Right ventricle myocardium inferior (tissue), 1 donor: ENCODE results near the gene GCK. TPM values are rescaled to one million over a fixed set of nuclear protein-coding genes. Genes with fewer than 3 reads are reported as not detected.
A peak's percentile ranks its signal among the peaks of the same experiment; 100 is the strongest.

Experiments
- ATAC-seq: fragments of 200-7000 bp; cut with Tn5 transposase; one replicate; pipeline ENCODE4 v1.9.1; 2020; ENCODE audit warnings: mild to moderate bottlenecking, moderate library complexity
- DNase-seq: peaks from one replicate; pipeline ENCODE4 v3.0.0; 2021; ENCODE audit errors: missing footprints
- intact Hi-C: fragments of 100-400 bp; cut with DNase I; formaldehyde crosslinking; loops from one replicate; pipeline ENCODE4 v1.11.0; 2022
- total RNA-seq: library from RNA; stranded (reverse); fragmentation: NEBNext Ultra II Directional; extraction: Animal tissue kit (Norgen Biotek cat#: 25700); gene quantifications from one replicate; pipeline ENCODE4 v1.2.1, GENCODE V29; 2021
- donor health status: DM: no; HTN: yes; CAD: no; lungs with severe emphysema.

The GCK gene
- total RNA-seq, 1 donor from 2014 or later: 1.8 TPM

DNA sequence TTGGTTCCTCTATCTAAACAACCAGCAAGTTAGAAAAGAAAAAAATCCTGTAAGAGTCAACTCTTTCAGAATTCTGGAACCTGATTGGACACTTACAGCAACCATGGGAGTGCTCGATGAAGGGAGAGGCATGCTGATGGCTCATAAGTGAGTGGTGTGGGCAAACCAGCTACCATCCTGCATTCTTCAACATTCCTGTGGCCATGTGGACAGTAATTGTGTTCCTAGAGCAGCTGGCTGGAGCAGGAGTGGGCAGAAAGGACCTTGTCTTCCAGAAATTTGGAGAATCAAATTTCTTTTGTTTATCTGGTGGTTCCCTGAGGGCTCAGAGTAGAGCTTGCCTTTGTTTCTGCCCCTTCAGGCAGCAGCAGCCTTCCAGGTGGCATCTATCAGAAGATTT is 25.6 kb downstream of the GCK start:
- intact Hi-C loops: no loop called here
- ATAC-seq: no peak
- no peak for DNase-seq

DNA sequence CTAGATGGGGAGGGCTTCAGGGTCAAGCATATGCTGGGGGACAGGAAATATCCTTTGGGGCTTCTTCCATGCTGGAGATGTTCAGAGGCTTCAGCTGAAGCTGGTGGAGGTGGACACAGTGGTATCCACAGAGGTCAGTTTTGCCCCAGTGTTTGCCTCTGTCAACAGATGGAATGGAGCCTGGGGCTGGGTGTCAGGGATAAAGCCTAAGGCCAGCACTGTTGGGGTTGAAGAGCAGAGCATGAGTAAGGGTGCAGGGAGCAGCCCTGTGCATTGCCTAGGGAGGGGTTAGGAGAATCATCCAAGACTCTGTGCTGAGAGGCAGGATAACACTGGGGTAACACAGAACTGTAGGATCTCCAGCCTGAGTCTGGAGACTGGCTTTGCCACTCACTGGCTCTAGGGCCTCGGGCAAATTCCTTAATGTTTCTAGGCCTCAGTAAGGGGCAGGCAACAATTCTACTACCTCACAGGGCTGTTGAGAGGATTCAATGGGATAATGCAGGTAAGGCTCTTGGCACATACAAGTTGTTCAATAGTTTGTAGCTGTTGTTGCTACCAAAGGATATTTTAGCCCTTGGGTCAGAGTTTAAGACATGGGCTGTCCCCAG is 26.3 kb downstream of the GCK start:
- intact Hi-C loops: no loop called here
- ATAC-seq: no peak
- DNase-seq: no peak

DNA sequence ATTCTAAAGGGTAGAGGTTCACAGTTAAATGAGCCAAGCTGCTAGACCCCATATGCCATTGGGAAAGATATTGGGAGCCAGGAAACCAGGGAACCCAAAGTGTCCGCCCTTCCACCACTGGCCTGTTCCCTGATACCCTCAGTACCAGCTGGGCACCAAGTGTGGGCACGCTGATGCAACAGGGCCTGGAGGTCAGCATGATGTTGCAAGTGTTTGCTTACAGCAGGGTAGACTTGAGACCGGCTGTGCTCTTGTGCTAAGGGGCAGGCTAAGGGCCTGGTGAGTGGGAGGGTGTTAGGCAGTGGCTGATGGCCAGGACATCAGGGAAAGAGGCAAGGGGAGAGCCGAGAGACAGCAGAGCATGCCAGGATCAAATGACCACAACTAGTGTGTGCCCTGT is 27.1 kb downstream of the GCK start:
- DNase-seq (no peak), ATAC-seq (no peak)
- intact Hi-C loops: no loop called here

DNA sequence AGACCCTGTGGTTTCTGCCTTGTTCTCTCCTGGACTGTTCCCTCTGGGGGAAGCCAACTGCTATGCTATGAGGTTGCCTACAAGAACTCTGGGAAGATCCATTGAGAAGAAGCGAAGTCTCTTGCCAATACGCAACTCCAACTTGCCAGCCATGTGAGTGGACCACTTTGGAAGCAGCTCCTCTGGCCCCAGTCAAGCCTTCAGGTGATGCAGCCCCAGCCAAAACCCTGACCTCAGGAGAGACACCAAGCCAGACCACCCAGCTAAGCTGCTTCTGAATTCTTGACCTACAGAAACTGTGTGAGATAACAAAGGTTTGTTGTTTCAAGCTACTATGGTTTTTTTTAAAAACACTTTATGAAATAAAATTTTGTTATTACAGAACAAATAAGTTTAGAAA is 27.9 kb downstream of the GCK start:
- intact Hi-C loops: no loop called here
- DNase-seq (no peak), ATAC-seq (no peak)

DNA sequence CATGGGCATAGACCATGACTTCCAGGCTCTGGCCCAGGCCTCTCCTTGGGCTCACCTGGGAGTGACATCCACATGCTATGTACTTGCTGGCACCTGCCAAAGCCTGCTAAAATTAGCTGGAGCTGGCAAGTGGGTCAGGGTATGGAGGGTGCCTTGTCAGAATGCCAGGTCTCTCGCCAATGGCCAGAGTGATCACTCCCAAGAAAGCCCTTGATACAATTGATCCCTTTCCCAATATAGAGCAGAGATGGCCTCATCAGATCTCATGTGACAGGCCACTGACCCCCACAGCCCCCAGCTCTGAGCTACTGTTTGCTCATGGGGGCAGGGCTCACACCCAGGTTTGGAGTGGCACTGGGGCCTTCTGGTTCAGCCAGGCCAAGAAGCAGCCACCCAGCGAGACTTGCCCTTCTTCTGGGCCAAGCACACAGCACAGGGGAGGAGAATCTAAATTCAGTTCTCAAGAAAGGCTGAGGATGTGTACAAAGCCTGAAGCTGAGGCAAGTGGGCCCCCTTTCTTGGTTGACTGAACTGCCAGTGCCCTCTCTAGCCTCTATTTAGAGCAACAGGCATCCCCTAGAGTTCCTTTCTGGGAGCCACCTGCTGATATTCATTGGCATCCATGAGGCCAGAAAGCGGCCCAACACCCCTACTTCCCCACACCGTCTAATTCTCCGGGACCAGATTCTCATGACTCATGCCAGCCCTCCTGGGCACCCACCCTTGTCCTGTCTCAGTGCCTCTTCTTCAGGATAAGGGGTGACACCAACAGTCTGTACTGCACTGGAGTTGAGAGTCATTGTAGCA is 29.2 kb downstream of the GCK start:
- ATAC-seq: peak; percentile 49
- DNase-seq: no peak
- intact Hi-C loops: no loop called here

DNA sequence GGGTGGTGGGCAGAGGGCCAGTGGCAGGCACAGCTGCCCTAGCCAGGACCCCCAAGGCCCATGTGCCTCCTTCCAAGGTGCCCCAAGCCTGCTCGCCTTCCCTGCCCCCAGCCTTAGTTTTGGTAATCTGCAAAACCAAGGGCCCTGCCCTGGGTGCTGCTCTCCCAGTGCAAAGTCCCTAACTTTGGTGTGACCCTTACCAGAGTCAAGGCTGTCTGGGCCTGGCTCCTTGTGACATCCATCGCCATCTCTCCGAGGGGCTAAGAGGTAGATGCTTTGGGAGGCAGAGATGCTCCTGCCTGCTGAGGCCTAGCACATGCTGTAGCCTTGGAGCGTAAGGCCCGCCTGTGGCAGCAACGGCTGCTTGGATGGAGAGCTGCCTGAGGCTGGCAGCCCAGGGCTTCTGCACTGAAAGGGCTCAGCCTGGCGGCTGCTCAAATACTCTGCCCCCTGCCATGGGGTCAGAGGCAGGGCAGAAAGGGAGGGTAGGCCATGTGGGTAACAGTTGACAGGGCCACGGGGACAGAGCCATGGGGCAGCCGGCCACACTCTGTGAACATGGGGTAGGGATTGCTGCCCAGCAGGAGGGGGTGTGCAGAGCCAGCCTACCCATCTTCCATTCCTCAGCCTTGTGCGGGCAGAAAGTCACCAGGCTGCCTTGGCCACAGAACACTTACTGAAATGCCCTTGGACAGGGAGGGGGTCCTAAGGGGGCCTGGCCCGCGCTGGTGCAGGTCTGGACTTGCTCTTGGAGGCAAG is 30.2 kb downstream of the GCK start:
- DNase-seq: no peak
- intact Hi-C loops: no loop called here
- peak; percentile 20 for ATAC-seq

DNA sequence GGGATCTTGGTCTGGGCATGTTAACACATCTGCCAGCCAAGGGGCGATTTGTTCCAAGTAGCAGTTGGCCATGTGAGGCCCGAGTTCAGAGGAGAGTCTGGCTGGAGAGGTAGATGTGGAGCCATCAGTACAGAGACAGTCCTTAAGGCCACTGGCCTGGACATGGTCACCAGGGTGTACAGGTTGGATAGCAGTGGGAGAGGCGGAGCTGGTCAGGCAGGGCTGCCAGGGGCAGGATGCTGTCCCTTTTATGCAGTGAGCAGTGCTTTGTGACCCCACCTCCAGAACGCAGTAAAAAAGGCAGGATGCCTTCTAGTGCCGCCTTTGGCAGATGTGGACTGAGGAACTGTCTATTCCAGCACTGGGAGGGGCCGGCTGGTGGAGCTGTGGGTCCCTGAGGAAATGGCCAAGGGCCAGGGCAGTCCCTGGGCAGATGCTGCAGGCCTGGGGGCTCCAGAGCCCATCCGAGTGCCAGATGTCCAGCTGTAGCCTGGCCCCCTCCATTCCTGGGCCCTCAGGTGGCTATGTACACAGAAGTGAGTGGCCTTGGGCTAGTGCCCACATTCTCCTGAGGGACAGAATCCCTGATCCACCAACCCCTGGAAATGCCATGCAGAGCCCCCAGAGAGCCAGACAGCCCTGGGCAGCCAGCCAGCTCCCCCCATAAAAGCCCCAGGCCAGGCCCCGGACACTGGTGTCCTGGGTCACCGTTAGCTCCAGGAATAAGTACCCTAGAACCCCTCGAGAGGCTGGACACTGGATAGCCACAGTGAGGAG is 31.0 kb downstream of the GCK start:
- ATAC-seq: no peak
- intact Hi-C loops: no loop called here
- DNase-seq: no peak

DNA sequence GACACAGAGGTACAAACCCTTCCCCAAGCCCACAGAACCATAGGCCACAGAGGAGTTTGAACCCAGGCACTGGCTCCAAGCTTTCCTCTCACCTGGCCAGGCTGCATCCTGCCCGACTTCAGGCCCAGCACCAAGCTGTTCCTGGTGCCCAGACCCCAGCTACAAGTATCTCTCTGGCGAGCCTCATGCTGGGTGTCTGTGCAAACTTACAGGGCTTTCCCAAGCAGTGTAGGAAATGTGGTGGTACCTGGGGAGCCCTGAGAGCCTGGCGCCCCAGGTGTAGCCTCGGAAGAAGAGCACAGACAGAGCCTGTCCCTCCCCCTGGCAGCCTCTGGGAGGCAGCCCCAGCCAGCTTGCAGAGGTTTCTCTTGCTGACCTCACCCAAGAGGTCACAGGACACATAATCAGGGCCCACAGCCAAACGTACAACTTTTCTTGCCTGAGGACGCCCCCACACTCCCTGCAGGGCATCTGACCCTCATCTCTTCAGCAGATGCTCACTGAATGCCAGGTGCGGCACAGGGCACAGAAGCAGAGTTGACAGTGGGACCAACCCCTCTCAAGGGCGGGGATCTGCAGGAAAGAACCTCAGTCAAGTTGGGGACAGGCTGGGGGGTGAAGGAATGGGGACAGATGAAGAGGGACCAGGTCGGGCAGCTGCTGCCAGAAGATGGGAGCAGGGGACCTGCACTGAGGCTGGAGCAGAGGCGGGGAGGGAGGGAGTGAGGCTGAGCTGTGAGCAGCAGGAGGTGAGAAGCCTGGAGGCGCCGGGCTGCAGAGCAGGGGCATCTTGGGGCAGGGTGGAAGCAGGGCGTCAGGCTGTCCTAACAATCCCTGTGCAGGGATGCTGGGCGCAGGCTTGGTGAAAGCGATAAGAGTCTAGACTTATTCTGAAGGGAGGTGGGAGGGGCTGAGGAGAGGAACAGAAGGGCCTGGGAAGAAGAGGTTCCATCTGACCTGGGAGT is 31.8 kb downstream of the GCK start:
- DNase-seq (no peak), ATAC-seq (no peak)
- intact Hi-C loops: no loop called here

DNA sequence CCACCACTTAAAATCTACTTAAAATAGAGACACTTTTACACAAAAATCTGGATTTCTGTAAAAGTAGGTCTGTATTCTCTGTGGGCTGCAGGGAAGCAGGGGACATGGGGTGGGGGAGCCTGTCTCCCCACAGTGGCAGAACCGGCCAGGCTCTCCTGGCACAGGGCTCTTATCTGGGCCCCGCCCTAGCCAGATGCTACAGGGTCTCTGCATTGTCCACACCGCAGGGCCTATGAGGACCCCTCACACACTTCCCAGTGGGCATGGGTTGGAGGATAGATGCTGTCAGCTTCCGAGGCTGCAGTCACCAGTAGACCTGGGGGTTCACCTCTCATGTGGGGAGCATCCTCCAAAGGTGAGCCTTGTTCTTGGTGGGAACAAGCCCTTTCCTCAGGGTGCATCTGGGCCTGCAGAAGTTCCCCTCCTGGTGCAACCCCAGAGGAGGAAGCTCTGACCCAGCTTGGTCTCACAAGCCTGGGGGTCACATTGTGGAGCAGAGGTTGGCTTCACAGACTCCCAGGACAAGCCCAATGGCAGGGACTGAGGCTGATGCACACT is 32.7 kb downstream of the GCK start:
- DNase-seq: no peak
- intact Hi-C loops: no loop called here
- no peak for ATAC-seq

DNA sequence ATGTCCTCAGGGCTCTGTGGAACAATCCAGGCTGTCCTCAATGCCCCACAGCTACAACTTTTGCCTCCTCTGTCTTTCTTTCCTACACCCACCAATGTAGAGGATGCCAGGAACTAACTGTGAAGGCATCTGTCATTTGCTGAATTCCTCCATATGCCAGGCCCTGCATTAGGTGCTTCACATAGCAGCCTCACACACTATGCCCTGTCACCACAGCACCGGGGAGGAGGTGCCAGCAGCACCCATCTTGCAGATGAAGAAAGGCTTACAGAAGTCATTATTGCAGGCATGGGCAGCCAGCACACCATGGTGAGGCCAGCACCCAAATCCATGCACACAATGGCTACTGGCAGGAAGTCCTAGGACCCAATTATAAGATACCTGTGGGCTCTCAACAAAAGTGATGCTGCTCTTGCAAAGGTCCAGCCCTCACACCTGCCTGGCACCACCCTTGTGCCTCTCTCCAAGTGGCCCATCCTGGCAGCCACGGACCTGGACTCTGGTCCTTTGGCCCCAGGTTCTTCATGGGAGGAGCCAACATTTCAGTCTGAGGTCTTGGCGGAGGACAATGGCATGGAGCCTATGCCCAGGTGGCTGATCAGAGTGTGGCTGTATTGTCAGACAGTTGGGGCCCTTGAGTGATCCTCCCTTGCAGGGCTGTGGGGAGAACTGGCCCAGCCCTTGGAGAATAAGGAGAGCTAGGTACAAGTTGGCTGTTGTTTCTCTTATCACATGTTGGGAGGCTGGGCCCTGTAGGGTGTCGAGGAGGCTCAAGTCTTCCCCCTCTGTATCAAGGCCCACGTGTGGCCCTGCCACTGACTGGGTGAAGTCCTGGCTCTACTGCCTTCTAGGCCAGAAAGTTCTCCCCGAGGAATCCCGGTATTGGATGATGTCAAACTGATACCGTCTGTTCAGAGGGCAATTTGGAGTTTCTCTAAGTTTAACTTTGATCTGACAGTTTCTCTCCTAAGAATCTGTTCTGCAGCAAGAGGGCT is 33.8 kb downstream of the GCK start:
- intact Hi-C loops: no loop called here

DNA sequence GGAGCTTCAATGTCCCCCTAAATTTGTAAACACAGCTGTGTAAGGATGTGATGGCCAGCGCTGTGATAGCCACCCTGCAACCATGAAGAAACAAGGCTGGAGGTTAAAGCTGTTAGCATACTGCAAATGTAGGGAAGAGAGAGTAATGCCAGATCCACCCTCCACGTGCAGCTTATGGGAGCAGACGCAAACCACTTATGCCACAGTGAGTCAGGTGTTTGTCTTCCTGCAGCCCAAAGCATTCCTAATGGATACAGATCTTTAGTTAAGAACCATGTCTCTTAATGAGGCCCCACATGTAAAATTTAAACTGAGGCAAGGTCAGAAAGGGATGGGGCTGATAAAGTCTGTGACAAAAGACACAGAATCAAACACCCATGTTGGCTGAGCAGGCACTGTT is 34.5 kb downstream of the GCK start:
- no peak for ATAC-seq
- intact Hi-C loops: no loop called here
- DNase-seq: no peak

More for the DNA sequence above, 33.8 kb downstream of the GCK start:
- ATAC-seq: no peak
- DNase-seq: no peak

DNA sequence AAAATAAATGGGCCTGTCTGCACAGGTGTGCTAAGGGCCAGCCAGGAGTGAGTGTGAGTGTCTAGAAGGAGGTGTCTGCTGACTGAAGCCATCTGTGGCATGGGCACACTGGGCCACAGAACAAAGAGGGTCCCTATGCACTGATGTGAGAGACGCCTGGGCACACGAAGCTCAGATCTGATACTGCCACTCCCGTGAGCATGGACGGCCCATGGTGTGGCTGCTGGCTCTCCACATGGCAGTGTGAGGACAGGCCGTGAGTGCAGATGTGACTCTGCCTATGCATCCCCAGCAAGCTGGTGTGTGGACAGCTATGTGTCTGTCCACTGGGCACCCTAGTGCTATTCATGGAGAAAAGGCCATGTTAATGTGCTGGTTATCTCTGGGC is 35.3 kb downstream of the GCK start:
- intact Hi-C loops: no loop called here
- DNase-seq: no peak
- ATAC-seq: no peak

DNA sequence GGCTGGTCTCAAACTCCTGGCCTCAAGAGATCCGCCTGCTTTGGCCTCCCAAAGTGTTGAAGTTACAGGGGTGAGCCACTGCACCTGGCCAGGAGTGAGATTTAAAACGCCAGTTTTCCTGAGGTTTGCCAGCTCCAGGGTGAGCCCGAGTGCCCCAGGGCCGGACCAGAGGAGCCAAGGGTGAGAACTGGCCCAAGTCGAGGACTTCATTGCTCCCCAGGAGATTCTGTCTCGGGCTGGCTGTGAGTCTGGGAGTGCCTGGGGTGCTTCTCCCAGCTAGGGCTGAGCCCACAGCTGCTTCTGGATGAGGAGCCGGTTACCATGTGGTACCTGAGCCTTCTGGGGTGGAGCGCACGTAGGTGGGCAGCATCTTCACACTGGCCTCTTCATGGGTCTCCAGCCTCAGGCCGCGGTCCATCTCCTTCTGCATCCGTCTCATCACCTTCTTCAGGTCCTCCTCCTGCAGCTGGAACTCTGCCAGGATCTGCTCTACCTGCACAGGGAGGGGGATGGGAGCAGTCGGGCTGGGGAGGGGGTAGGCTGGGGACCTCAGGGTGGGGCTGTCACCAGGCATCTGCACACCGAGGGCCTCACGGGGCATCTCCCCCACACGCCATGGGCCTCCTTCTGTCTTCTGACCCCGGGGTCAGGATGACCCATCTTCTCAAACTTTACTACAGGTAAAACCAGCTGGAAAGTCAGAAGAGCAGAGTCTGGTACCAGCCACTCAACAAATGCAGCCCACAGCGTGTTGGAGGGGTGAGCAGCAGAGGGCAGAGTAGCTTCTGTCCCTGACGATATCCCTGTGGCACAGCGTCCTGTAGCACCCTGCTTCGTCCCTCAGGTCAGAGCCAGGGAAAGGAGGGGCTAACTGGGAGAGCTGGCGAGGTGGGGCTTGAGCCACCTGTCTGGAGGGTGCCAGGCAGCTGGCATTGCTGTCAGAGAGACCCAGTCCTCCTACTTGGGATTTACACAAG is 36.0 kb downstream of the GCK start:
- intact Hi-C loops: no loop called here
- DNase-seq: no peak
- ATAC-seq: no peak

DNA sequence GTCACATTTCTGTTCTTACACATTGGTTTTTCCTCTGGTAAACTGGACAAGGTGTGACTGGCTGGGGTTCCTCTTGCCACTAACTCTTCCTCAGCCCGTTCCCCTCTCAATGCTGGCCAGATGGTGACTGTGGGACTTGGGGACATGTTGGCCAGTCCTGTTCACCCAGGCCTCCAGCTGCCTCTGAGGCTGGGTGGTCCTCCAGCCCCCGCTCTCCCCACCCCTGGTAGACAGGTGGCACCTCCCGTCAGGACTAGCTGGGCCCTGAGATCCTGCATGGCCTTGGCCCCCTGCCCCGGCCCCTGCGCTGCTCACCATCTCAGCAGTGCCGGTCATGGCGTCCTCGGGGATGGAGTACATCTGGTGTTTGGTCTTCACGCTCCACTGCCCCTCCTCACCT is 37.3 kb downstream of the GCK start:
- DNase-seq (no peak), ATAC-seq (no peak)
- intact Hi-C loops: no loop called here
